ENCODE measurements around the gene NEU1.
"Not testable (repeated sequence)": the region's sequence is repeated elsewhere in the genome, so short reads cannot be mapped to it uniquely, and the experiment has no call there.

The NEU1 gene

GRCh38 chr6:31827286-31828079 lies 35.1 kb downstream of the NEU1 start, which contains the start of gene HSPA1B:
HSPA1B (plus strand) TSS chr6:31827738; CDS start chr6:31827951, 213 bp downstream.
- Mint-ChIP-seq H3K4me1 (ENCODE audit: low read depth) (peaks cover 34% of the 10 kb centered on the region), H3K27ac (peak within 1 kb of the TSS; percentile 98), H3K9me3 (ENCODE audit: low read depth) (no peaks in the 10 kb centered on the region), H3K36me3 (no peaks in the 10 kb centered on the region), H3K27me3 (no peaks in the 10 kb centered on the region), H3K4me3 (peak within 1 kb of the TSS; percentile 94)

- Mint-ChIP-seq H3K27me3 (no peaks in the 10 kb centered on the region), H3K4me1 (ENCODE audit: low read depth) (peaks cover 40% of the 10 kb centered on the region), H3K27ac (peak overlapping the region; percentile 98), H3K36me3 (no peaks in the 10 kb centered on the region), H3K4me3 (peak overlapping the region; percentile 94), H3K9me3 (ENCODE audit: low read depth) (no peaks in the 10 kb centered on the region)
These were observed 35.8 kb downstream of the NEU1 start for GRCh38 chr6:31826793-31827285.

DNA sequence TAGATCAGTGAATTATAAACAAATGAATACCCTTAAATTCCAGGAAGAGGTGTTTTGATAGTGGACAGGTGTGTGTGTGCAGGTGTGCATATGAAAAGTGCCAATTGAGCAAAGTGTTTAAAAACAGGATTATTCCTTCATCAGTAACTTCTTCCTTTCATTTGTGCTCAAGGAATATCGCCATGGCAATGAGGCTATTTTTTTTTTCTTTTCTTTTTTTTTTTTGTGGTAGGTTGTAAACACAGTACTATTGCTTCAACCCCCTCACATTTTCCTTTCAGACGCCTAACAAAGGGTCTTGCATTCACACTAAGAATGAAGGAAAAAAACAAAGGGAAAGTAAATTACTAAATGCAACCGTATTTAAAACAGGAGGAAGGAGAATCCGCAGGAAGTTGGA lies 37.1 kb downstream of the NEU1 start:
- no peaks in the 10 kb centered on the region for H3K9me3 Mint-ChIP-seq (ENCODE audit: low read depth)
- H3K27ac Mint-ChIP-seq, result peak overlapping the region; percentile 66
- peaks cover 46% of the 10 kb centered on the region for H3K4me1 Mint-ChIP-seq (ENCODE audit: low read depth)
- peak overlapping the region; percentile 94 for H3K4me3 Mint-ChIP-seq
- no peaks in the 10 kb centered on the region for H3K36me3 Mint-ChIP-seq
- no peaks in the 10 kb centered on the region for H3K27me3 Mint-ChIP-seq

DNA sequence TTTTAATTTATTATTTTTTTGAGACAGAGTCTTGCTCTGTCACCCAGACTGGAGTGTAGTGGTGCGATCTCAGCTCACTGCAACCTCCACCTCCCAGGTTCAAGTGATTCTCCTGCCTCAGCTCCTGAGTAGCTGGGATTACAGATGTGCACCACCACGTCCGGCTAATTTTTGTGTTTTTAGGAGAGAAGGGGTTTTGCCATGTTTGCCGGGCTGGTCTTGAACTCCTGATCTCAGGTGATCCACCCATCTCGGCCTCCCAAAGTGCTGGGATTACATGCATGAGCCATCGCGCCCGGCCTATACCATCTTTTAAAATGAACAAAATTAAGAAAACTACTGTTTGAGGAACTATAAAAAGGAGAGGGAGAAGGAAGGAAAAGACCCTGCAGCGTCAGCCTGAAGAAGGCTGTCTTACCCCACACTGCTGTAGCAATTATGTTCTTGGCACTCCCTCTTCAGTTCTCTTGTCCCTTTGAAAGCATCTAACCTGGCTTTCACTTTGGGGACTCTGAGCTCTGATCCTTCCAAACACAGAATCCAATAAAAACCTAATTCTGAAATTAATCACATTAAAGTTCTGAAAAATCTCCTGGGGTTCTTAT lies 38.9 kb downstream of the NEU1 start:
- not testable (repeated sequence) for H3K27me3 Mint-ChIP-seq; H3K4me3 Mint-ChIP-seq; H3K27ac Mint-ChIP-seq; H3K36me3 Mint-ChIP-seq; H3K9me3 Mint-ChIP-seq (ENCODE audit: low read depth)
- peaks cover 46% of the 10 kb centered on the region for H3K4me1 Mint-ChIP-seq (ENCODE audit: low read depth)

DNA sequence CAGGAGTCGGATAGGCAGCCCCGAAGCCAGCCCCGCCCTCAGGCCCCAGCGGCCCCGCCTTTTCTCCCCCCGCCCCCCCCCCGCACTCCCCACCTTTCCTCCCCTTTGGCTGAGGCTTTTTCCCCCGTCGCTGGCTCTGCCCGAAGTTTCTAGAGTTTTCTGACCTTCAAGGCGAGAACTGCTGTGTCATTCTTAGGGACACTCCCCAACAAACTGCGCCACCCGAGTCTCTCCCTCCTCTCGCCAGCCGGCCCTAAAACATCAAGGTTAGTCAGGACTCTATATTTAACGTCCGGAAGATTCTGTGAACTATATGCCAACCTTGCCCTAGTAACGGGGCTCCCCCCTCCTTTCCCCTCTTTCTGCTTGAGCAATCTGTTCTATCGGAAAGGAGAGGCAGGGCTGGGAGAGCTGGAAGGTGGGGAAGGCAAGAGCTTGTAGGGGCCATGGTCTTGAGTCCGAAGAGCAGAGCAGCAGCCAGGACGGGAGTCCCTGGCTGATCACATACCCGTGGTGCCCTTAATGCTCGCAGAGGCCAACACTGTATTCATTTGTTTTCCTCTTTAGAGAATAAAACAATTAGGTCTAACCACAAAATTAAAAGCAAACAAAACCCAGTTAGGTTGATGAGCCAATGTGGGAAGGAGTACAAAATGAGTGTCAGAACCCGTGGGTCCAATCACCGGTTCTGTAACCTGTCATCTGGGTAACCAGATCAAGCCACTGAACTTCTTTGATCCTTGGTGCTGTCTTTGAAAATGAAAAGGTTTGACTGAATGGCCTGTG lies 40.4 kb downstream of the NEU1 start:
- Mint-ChIP-seq H3K27ac (peak overlapping the region; percentile 97), H3K36me3 (no peaks in the 10 kb centered on the region), H3K27me3 (no peaks in the 10 kb centered on the region), H3K9me3 (ENCODE audit: low read depth) (no peaks in the 10 kb centered on the region), H3K4me1 (ENCODE audit: low read depth) (peaks cover 57% of the 10 kb centered on the region), H3K4me3 (peak overlapping the region; percentile 95)

DNA sequence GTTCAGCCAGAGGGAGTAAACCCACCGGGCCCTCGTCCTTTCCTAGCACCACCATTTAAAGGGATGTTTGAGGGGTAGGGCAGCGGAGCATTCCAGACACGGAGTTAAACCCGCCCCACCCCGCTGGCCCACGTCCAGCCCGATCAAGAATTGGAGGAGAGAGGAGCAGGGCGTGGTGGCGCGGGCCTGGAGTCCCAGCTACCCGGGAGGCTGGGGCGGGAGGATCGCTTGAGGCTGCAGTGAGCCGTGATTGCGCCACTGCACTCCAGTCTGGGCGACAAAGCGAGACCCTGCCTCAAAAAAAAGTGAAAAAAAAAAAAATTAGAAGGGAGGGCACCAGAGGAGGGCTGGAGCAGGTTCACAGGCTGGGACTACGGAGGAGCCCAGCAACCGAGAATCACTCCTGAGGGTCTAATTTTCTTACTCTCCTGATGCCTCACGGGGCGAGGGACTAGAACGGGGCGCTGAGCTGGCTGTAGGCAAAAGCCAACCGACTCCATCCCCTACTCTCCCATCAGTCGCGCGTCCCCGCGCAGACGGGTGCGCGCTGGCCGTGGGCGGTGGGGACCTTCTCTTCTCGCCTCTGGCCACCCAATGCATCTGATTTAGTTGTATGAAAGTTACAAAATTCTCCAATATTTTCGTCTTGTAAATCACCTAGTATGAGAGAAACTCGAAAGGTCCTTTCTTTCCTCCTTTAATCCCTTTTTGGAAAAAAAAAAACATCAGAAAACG lies 41.2 kb downstream of the NEU1 start:
- no peaks in the 10 kb centered on the region for H3K36me3 Mint-ChIP-seq
- no peaks in the 10 kb centered on the region for H3K27me3 Mint-ChIP-seq
- peak overlapping the region; percentile 97 for H3K27ac Mint-ChIP-seq
- peak overlapping the region; percentile 95 for H3K4me3 Mint-ChIP-seq
- no peaks in the 10 kb centered on the region for H3K9me3 Mint-ChIP-seq (ENCODE audit: low read depth)
- peaks cover 49% of the 10 kb centered on the region for H3K4me1 Mint-ChIP-seq (ENCODE audit: low read depth)

DNA sequence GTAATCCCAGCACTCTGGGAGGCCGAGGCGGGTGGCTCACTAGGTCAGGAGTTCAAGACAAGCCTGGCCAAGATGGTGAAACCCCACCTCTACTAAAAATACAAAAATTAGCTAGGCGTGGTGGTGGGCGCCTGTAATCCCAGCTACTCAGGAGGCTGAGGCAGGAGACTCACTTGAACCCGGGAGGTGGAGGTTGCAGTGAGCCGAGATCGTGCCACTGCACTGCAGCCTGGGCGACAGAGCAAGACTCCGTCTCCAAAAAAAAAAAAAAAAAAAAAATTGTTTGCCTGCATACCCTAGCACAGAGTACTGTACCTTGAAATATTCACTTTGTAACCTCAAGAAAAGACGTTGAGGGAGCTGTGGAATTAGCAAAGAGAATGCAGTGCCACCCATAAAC lies 42.2 kb downstream of the NEU1 start:
- not testable (repeated sequence) for H3K9me3 Mint-ChIP-seq (ENCODE audit: low read depth); H3K27me3 Mint-ChIP-seq; H3K27ac Mint-ChIP-seq; H3K36me3 Mint-ChIP-seq
- peaks cover 45% of the 10 kb centered on the region for H3K4me1 Mint-ChIP-seq (ENCODE audit: low read depth)
- peak overlapping the region; percentile 95 for H3K4me3 Mint-ChIP-seq

DNA sequence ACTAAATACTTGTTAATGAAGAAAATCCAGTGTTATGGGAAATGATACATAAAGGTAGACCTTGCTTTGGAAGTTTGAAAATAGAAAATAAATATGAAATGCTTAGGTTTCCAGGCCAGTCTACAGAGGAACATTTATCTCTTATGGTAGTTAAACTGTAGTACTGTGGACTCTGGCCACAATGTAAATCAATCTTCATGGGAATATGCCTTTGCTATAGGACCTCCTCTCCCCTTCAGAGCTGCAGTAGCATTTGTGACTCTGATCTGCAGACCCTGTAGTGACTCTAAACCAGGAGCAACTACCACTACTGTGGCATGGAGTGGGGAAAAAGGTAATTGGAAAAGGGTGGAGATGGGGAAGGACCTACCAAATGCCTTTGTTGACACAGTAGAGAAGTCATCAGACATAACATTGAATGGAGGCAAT lies 42.7 kb downstream of the NEU1 start:
- Mint-ChIP-seq H3K27me3 (no peaks in the 10 kb centered on the region), H3K9me3 (ENCODE audit: low read depth) (no peaks in the 10 kb centered on the region), H3K4me1 (ENCODE audit: low read depth) (peaks cover 43% of the 10 kb centered on the region), H3K4me3 (peak overlapping the region; percentile 52), H3K36me3 (no peaks in the 10 kb centered on the region), H3K27ac (peak overlapping the region; percentile 69)

- Mint-ChIP-seq H3K4me3 (peak overlapping the region; percentile 79), H3K4me1 (ENCODE audit: low read depth) (peaks cover 52% of the 10 kb centered on the region), H3K27ac (peak overlapping the region; percentile 88)
- not testable (repeated sequence) for H3K36me3 Mint-ChIP-seq; H3K27me3 Mint-ChIP-seq; H3K9me3 Mint-ChIP-seq (ENCODE audit: low read depth)
These were observed 44.6 kb downstream of the NEU1 start for GRCh38 chr6:31817929-31818511.

- Mint-ChIP-seq H3K4me1 (ENCODE audit: low read depth) (peaks cover 51% of the 10 kb centered on the region), H3K4me3 (peak overlapping the region; percentile 79), H3K27ac (peak overlapping the region; percentile 88)
- not testable (repeated sequence) for H3K27me3 Mint-ChIP-seq; H3K36me3 Mint-ChIP-seq; H3K9me3 Mint-ChIP-seq (ENCODE audit: low read depth)
These were observed 45.3 kb downstream of the NEU1 start for GRCh38 chr6:31817133-31817928.

DNA sequence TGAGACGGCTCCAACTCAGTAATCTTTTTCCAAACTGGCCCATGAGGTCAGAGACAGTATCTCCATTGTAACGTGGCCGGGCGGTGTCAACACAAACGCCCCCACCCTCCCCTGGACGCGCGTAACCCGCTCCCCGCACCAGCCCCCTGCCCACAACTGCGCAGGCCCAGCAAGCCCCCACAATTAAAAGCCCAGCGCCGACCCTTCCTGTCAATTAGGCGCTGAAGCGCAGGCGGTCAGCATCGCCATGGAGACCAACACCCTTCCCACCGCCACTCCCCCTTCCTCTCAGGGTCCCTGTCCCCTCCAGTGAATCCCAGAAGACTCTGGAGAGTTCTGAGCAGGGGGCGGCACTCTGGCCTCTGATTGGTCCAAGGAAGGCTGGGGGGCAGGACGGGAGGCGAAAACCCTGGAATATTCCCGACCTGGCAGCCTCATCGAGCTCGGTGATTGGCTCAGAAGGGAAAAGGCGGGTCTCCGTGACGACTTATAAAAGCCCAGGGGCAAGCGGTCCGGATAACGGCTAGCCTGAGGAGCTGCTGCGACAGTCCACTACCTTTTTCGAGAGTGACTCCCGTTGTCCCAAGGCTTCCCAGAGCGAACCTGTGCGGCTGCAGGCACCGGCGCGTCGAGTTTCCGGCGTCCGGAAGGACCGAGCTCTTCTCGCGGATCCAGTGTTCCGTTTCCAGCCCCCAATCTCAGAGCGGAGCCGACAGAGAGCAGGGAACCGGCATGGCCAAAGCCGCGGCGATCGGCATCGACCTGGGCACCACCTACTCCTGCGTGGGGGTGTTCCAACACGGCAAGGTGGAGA lies 47.4 kb downstream of the NEU1 start, which contains the start of the genes HSPA1A and HSPA1L:
Gene HSPA1A (plus strand): TSS at position 519 of the 814 bp plus-strand sequence. CDS start 214 bp downstream, at position 733.
Gene HSPA1L (minus strand): TSS at position 259 of the 814 bp plus-strand sequence. CDS start 3,311 bp downstream, outside the sequence.
- Mint-ChIP-seq H3K4me1 (ENCODE audit: low read depth) (peaks cover 38% of the 10 kb centered on the region), H3K36me3 (peaks cover 2% of the 10 kb centered on the region), H3K27me3 (no peaks in the 10 kb centered on the region), H3K9me3 (ENCODE audit: low read depth) (no peaks in the 10 kb centered on the region), H3K4me3 (peak within 1 kb of the TSS; percentile 91), H3K27ac (peak within 1 kb of the TSS; percentile 89)

DNA sequence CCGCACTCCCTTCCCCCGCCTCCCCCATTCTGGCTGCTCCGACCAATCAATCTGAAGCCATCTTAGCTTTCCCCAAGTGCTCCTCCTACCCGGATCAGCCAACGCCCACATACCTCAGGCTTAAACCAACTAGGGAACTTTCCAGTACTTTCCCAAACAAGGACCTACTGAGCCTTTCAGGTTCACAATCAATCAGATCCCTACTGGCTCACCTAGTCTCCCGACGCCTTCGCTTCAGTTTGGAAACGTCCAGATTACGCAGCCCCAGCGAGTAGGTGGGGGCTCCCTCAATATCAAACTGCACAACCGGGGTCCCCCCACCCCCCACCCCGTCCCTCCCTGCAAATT lies 48.0 kb downstream of the NEU1 start:
- Mint-ChIP-seq H3K4me1 (ENCODE audit: low read depth) (peaks cover 35% of the 10 kb centered on the region), H3K4me3 (peak overlapping the region; percentile 91), H3K36me3 (peaks cover 4% of the 10 kb centered on the region), H3K9me3 (ENCODE audit: low read depth) (no peaks in the 10 kb centered on the region), H3K27me3 (no peaks in the 10 kb centered on the region), H3K27ac (peak overlapping the region; percentile 89)

DNA sequence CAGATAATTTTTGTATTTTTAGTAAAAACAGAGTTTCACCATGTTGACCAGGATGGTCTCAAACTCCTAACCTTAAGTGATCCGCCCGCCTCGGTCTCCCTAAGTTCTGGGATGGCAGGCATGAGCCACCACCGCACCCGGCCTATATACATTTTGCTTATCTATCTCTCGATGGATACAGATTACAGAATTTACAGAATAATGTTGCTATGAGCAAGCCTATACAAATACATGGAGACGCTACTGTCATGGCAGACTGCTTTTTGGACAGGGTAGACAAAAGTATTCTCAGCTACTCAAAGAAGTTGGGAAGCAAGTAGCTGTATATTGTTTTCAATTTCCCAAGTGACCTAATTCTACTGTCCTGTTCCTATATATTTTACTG lies 49.2 kb downstream of the NEU1 start:
- Mint-ChIP-seq H3K27me3 (no peaks in the 10 kb centered on the region), H3K4me1 (ENCODE audit: low read depth) (peaks cover 32% of the 10 kb centered on the region), H3K36me3 (peaks cover 4% of the 10 kb centered on the region), H3K9me3 (ENCODE audit: low read depth) (no peaks in the 10 kb centered on the region), H3K4me3 (peak overlapping the region; percentile 68), H3K27ac (no peak overlapping the region)
